GM12878 (cell line): ENCODE data around the gene TMC5. TPM values are rescaled to one million over a fixed set of nuclear protein-coding genes. Genes with fewer than 3 reads are reported as not detected.

Experiments
- ATAC-seq: fragments of 200-7000 bp; cut with Tn5 transposase; 3 replicates; pipeline ENCODE4 v1.9.1; 2020; ENCODE audit warnings: mild to moderate bottlenecking, moderate library complexity
- BruUV-seq: library from RNA; stranded (reverse); fragments of 400-500 nt; replicated peaks from 2 replicates; lab custom pipeline; 2021; lab: Mats Ljungman, UMichigan
- CTCF ChIA-PET: fragments of 300-600 bp; sonication (Branson Sonifier 250); formaldehyde crosslinking; extraction: SDS; loops from one replicate; lab custom pipeline; 2021; ENCODE audit warnings: inconsistent platforms; lab: Yijun Ruan, JAX
- POLR2A ChIA-PET: fragments of 350-600 bp; formaldehyde crosslinking; extraction: SDS; loops from one replicate; lab custom pipeline; 2021; ENCODE audit warnings: inconsistent platforms; lab: Charles Lee
- RAD21 ChIA-PET: fragments of 300-600 bp; sonication (Branson Sonifier 250); formaldehyde crosslinking; loops from one replicate; lab custom pipeline; 2023; ENCODE audit warnings: antibody characterized with exemption; ENCODE audit not compliant: unreplicated experiment; lab: Charles Lee
- SMC1A ChIA-PET: fragments of 300-600 bp; sonication (Branson Sonifier 250); formaldehyde crosslinking; loops from one replicate; lab custom pipeline; 2023; ENCODE audit not compliant: unreplicated experiment, uncharacterized antibody; lab: Charles Lee
- DNase-seq: peaks from one replicate; pipeline ENCODE4 v3.0.0-alpha.2; 2011; ENCODE audit warnings: low read depth, low spot score
- FAIRE-seq: peaks from 3 replicates; lab custom pipeline; 2011; peaks lifted over from hg19 to GRCh38; lab: Jason Lieb, UNC
- H2AFZ ChIP-seq: 2 replicates; pipeline ENCODE4 v1.6.0; 2011; ENCODE audit warnings: low read depth, low read length, control low read depth; ENCODE audit not compliant: control insufficient read depth
- H3K27ac ChIP-seq: 2 replicates; pipeline ENCODE4 v1.5.1; 2011; ENCODE audit warnings: control low read depth; ENCODE audit not compliant: control insufficient read depth, insufficient read depth
- H3K27me3 ChIP-seq, 2 experiments: replicated peaks in 1 of 2; 2 replicates each; pipeline versions ENCODE4 v1.6.0 to v1.6.1; 2011; ENCODE audit warnings: low read length in 1 of 2; ENCODE audit not compliant: control insufficient read depth in 2 of 2, insufficient read depth in 2 of 2
- H3K36me3 ChIP-seq, 2 experiments: 2 replicates each; pipeline ENCODE4 v1.5.1; 2011; ENCODE audit warnings: low read length in 1 of 2; ENCODE audit not compliant: control insufficient read depth in 2 of 2, insufficient read depth in 2 of 2
- H3K4me1 ChIP-seq: 2 replicates; pipeline ENCODE4 v1.6.1; 2011; ENCODE audit warnings: mild to moderate bottlenecking, low read length, moderate library complexity, mixed read lengths; ENCODE audit not compliant: control insufficient read depth, insufficient read depth
- H3K4me2 ChIP-seq: 2 replicates; pipeline ENCODE4 v1.6.0; 2011; ENCODE audit warnings: control low read depth; ENCODE audit not compliant: control insufficient read depth, insufficient read depth
- H3K4me3 ChIP-seq: fragments of 200-600 bp; sonication (generic); 2 replicates; pipeline ENCODE4 v1.5.1; 2016
- H3K79me2 ChIP-seq: 2 replicates; pipeline ENCODE4 v1.6.0; 2011; ENCODE audit warnings: low read length; ENCODE audit not compliant: control insufficient read depth, insufficient read depth
- H3K9ac ChIP-seq: 2 replicates; pipeline ENCODE4 v1.8.0; 2011; ENCODE audit warnings: low read length, control low read depth, mixed read lengths; ENCODE audit not compliant: control insufficient read depth, insufficient read depth
- H3K9me3 ChIP-seq: replicated peaks from 3 replicates; pipeline ENCODE4 v1.5.1; 2011; ENCODE audit warnings: mild to moderate bottlenecking, low read length; ENCODE audit not compliant: control insufficient read depth, insufficient read depth
- H4K20me1 ChIP-seq: 2 replicates; pipeline ENCODE4 v1.6.0; 2011; ENCODE audit not compliant: control insufficient read depth, insufficient read depth
- BCL11A ChIP-seq: IDR thresholded peaks from 2 replicates; pipeline ENCODE4 v1.6.1; 2011; ENCODE audit warnings: low read depth, low read length
- BHLHE40 ChIP-seq, 2 experiments: fragments of 450-650 bp in 1 of 2; IDR thresholded peaks; 2 replicates each; pipeline ENCODE4 v1.6.1; 2011 to 2017; ENCODE audit warnings: low read depth in 2 of 2, borderline replicate concordance in 1 of 2, improper control_type of control experiment in 1 of 2, low read length in 1 of 2, mild to moderate bottlenecking in 1 of 2
- BMI1 ChIP-seq: fragments of 450-650 bp; IDR thresholded peaks from 2 replicates; pipeline ENCODE4 v1.6.1; 2016; ENCODE audit warnings: mild to moderate bottlenecking, moderate library complexity, borderline replicate concordance
- CHD4 ChIP-seq: fragments of 200-600 bp; sonication (generic); IDR thresholded peaks from 2 replicates; pipeline ENCODE4 v1.6.1; 2016; ENCODE audit warnings: mild to moderate bottlenecking
- CREB1 ChIP-seq: IDR thresholded peaks from 2 replicates; pipeline ENCODE4 v1.6.1; 2012; ENCODE audit warnings: low read depth, mild to moderate bottlenecking, inconsistent platforms
- DPF2 ChIP-seq: fragments of 450-650 bp; IDR thresholded peaks from 2 replicates; pipeline ENCODE4 v1.6.1; 2017; ENCODE audit warnings: mild to moderate bottlenecking
- E2F8 ChIP-seq: fragments of 450-650 bp; IDR thresholded peaks from 2 replicates; pipeline ENCODE4 v1.6.1; 2018; ENCODE audit warnings: mild to moderate bottlenecking, low read depth, moderate library complexity; ENCODE audit not compliant: partially characterized antibody
- MTA3 ChIP-seq: IDR thresholded peaks from 2 replicates; pipeline ENCODE4 v1.6.1; 2012; ENCODE audit warnings: low read length, inconsistent platforms, borderline replicate concordance
- MYC ChIP-seq: IDR thresholded peaks from 2 replicates; pipeline ENCODE4 v1.6.1; 2011; ENCODE audit warnings: mild to moderate bottlenecking, low read length, moderate library complexity, inconsistent platforms; ENCODE audit not compliant: insufficient read depth, insufficient replicate concordance, insufficient read length, severe bottlenecking
- PRDM15 ChIP-seq: fragments of 450-650 bp; formaldehyde crosslinking; IDR thresholded peaks from 2 replicates; pipeline ENCODE4 v1.4.0; 2020; ENCODE audit warnings: mild to moderate bottlenecking, moderate library complexity
- RAD51 ChIP-seq: fragments of 450-650 bp; IDR thresholded peaks from 2 replicates; pipeline ENCODE4 v1.6.1; 2016; ENCODE audit warnings: moderate library complexity, mild to moderate bottlenecking, inconsistent platforms
- RELB ChIP-seq: fragments of 450-650 bp; IDR thresholded peaks from 2 replicates; pipeline ENCODE4 v1.6.1; 2017; ENCODE audit warnings: low read depth, mild to moderate bottlenecking, moderate library complexity
- SUPT20H ChIP-seq: IDR thresholded peaks from 2 replicates; pipeline ENCODE4 v1.6.1; 2011; ENCODE audit warnings: low read depth, mild to moderate bottlenecking, low read length, moderate library complexity, borderline replicate concordance; ENCODE audit not compliant: control insufficient read depth
- TBL1XR1 ChIP-seq: IDR thresholded peaks from 2 replicates; pipeline ENCODE4 v1.6.1; 2012; ENCODE audit warnings: low read depth, low read length, improper control_type of control experiment
- USF2 ChIP-seq: IDR thresholded peaks from 2 replicates; pipeline ENCODE4 v1.6.1; 2011; ENCODE audit warnings: low read depth, low read length, improper control_type of control experiment, borderline replicate concordance
- WRNIP1 ChIP-seq: IDR thresholded peaks from 2 replicates; pipeline ENCODE4 v1.6.1; 2011; ENCODE audit warnings: low read depth, low read length, improper control_type of control experiment, borderline replicate concordance
- WGBS: methylation state at CpG from one replicate; pipeline ENCODE4 v1.1.6; 2016; ENCODE audit warnings: low lambda C conversion rate; ENCODE audit not compliant: insufficient replicate concordance, insufficient coverage; ENCODE audit errors: missing lambda C conversion rate; 5-methylcytosine and 5-hydroxymethylcytosine counted together
- in situ Hi-C: fragments of 300-500 bp; cut with MboI; formaldehyde crosslinking; loops from 9 replicates; pipeline ENCODE4 v1.14.3; 2018; ENCODE audit warnings: mixed read lengths
- intact Hi-C: fragments of 100-400 bp; cut with micrococcal nuclease; formaldehyde crosslinking; loops from one replicate; pipeline ENCODE4 v1.14.2; 2022; ENCODE audit not compliant: unreplicated experiment
- polyA plus RNA-seq, 11 experiments: library from polyadenylated mRNA; depleted of rRNA in 4 of 11; unstranded in 6 of 11; stranded (reverse) in 5 of 11; fragments of >200 nt; fragmentation: Nextera tagmentation in 4 of 11; fragmentation: Illumina TruSeq in 1 of 11; extraction: Ambion mirVana in 4 of 11; extraction: Trizol in 1 of 11; gene quantifications; 1 replicate in 1 of 11; 2 replicates in 10 of 11; pipeline versions ENCODE4 v1.2.1 to v1.2.3, GENCODE V29; 2011 to 2016; ENCODE audit warnings: inconsistent platforms in 2 of 11, missing spikeins in 2 of 11, low read depth in 1 of 11
- total RNA-seq, 4 experiments: library from RNA; depleted of rRNA in 3 of 4; stranded (reverse); fragments of >200 nt in 3 of 4; fragmentation: Illumina TruSeq in 1 of 4; extraction: Trizol in 1 of 4; gene quantifications; 2 replicates each; pipeline versions ENCODE4 v1.2.1 to v1.2.3, GENCODE V29; 2013 to 2021

Gene TMC5
- total and polyA plus RNA-seq, 10 of the 15 experiments (the other 5 are each of a cell fraction or from before 2014, with no cell fraction given), result 0.01 to 0.10 (median 0.07) TPM; not detected in 5

- in situ Hi-C loops, result no loop called here
- 0% methylated on average over 2 of the region's 2 CpGs for WGBS
- H3K4me2 ChIP-seq, result no peak overlapping the region
These were observed 63.6 kb downstream of the TMC5 start for GRCh38 chr16:19481296-19481695.

More at GRCh38 chr16:19481296-19481695, 63.6 kb downstream of the TMC5 start:
- Histone ChIP-seq H3K9me3 (no peaks in the 10 kb centered on the region), H4K20me1 (no peaks in the 10 kb centered on the region), H3K4me1 (no peaks in the 10 kb centered on the region), H3K27ac (no peak overlapping the region), H3K36me3 (no peaks in the 10 kb centered on the region), H3K27me3 (no peaks in the 10 kb centered on the region)
- ChIA-PET RAD21 (no interaction called here), SMC1A (no interaction called here), POLR2A (no interaction called here)
- FAIRE-seq, result no peak
- intact Hi-C loops, result no loop called here
- no TSS peak for BruUV-seq
- no peak for DNase-seq
- TF ChIP-seq WRNIP1 (no peak), RELB (no peak), RAD51 (no peak), E2F8 (no peak), BMI1 (no peak), SUPT20H (no peak), MTA3 (no peak), BCL11A (no peak), PRDM15 (no peak), CREB1 (no peak), BHLHE40 (IDR thresholded peaks at IDR 0.05; ENCODE audit: borderline replicate concordance in 1 of 2, low read depth in 2 of 2, low read length in 1 of 2) (no peak), MYC (no peak), DPF2 (no peak), USF2 (no peak), TBL1XR1 (no peak), CHD4 (no peak)
- TF ChIP-seq, all 136 proteins: peak for 0
- H3K79me2 ChIP-seq, result no peaks in the 10 kb centered on the region
- ATAC-seq, result no peak
- H2AFZ ChIP-seq, result no peak overlapping the region
- CTCF ChIA-PET, result interaction anchor here (1.0 kb wide), 1 partner anchor 22 kb away, joined by 3 read pairs; no protein-coding TSS in a partner anchor
- H3K9ac ChIP-seq, result no peak overlapping the region
- no peak overlapping the region for H3K4me3 ChIP-seq
